COLO829 (cell line): Measurements from ENCODE around the gene CCDC146.
"Not testable (repeated sequence)": the region's sequence is repeated elsewhere in the genome, so short reads cannot be mapped to it uniquely, and the experiment has no call there.

Source experiments
- DNase-seq: peaks from one replicate; pipeline ENCODE4 v3.0.0; 2012; ENCODE audit warnings: low spot score

CCDC146 gene

GRCh38 chr7:77140291-77140690, 17.9 kb downstream of the CCDC146 start:
- DNase-seq: not testable (repeated sequence)

- DNase-seq: not testable (repeated sequence)
These were observed 29.8 kb downstream of the CCDC146 start for GRCh38 chr7:77152232-77152631.

GRCh38 chr7:77154917-77155464, 32.6 kb downstream of the CCDC146 start:
- DNase-seq: not testable (repeated sequence)

DNA sequence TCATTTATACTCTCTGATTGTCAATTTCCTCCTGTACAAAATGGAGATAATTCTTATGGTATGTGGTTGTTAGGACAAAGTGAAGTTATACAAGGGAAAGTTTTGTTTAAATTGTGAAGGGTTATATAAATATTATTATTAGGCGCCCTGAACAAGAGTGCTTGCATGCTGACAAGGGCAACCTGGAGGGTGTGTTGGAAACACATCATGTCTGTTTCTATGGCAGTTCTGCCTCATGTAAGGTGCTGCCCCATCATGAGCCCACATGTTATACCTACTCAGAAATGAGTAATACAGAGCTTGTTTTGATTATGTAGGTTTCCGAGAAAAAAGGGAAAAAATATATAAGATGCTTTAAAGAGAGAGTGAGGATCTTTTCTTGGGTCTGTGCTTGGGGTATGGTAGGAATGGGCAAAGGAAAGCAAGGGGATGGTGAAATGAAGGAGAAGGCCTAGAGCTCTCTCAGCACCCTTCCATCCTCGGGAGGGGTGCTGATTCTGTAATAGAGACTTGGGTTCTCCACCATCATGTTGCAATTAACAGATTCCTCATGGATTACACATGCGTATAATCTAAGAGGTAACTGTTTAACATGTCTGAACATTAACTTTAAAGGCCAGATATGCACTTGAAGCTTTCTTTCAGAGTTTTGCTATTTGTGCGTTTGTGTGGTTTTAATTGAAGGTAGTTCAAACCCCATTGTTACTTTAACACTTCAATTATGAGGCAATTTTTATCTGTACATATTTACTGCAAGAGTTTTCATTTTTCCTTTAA, 33.4 kb downstream of the CCDC146 start:
- not testable (repeated sequence) for DNase-seq

DNA sequence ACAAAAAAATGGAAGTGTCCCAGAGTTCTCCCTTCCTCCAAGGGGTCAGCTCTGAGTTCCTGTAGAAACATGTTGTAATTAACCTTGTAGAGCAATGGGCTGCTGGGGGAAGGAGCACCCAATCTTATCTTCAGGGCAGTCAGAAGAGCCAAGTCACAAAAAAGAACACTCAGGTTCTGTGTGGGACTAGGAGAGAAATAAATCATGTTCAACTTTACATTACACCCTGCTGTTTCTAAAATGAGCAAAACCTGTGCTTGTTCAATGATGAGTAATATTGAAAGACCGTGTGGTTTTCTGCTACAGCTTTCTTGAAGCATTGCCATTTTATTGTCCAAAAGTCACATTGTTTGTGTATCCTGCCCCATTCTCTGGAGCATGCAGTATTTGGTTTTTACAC, 34.6 kb downstream of the CCDC146 start:
- DNase-seq: not testable (repeated sequence)

- DNase-seq: no peak
These were observed 35.0 kb downstream of the CCDC146 start for GRCh38 chr7:77157446-77157845.

DNA sequence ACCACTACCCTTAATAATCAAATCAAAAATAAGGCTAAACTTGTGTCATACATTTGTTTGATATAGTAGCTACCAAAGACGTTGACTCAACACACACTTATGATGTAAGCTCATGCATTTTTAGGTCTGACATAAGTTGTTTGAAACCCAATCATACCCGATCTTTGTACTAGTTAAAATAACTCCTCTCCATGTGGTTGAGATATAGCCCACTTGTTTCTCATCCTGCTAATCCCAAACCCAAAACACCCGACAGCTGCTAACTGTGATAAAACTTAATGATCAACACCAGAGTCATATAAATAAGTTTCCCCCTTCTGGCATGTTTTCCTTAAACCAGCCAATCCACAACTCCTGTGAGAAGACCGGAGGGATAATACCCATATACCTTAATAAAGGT, 48.7 kb downstream of the CCDC146 start:
- not testable (repeated sequence) for DNase-seq

DNA sequence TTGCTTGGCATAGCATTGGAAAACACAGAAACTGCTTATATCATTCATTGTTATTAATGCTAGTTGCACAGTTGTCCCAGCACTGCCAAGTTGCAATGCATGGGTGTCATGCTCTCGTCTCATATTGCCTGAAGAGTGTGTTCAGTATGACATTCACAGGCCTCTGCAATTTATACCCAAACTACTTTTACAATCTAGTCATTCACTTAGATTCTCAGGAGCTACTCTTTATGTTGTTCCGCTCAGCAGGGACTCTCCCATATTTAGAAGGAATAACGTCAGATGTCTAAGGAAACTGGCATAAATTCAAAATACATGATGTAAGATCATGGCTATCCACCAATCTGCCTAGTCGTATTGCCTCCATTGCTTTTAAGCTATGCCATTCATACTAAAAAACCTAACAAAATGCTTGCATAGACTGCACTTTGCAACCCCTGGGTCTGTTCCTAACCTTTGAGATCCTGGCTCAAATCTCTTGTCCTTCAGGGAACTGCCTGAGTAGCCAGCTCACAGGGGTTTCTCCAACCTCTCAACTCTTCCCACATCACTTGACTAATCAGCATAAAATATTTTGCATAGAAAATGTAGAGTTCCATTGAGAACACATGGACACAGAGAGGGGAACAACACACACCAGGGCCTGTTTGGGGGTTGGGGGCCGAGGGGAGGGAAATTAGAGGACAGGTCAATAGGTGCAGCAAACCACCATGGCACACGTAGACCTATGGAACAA, 50.2 kb downstream of the CCDC146 start:
- DNase-seq: not testable (repeated sequence)

GRCh38 chr7:77174418-77174817, 52.0 kb downstream of the CCDC146 start:
- DNase-seq: not testable (repeated sequence)

- not testable (repeated sequence) for DNase-seq
These were observed 52.9 kb downstream of the CCDC146 start for GRCh38 chr7:77175274-77175800.

DNA sequence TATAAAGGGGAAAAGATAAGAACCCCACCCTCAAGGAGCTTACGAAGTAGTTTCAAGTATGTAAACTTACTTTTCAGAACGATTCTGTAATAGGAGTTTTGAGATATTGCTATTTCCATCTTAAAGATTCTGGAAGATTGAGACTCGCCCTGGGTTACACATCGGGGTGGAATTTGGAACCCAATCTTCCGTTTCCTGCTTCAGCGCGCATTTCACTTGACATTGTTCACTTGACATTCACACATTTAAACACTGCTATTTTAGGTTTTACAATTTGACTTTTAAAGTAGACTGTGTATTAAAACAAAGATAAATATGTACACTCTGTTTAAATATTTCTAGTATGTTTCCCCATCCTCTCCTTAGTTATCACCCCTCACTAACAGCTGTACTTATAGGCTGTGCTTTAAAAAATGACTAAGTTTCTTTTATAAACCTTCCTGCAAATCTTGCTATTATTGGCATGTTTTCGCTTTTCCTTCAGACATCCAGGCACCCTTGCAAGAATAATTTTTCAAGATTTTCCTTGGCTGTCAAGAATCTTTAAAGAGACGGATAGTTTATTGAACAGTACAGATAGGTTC, 55.0 kb downstream of the CCDC146 start:
- DNase-seq: not testable (repeated sequence)

DNA sequence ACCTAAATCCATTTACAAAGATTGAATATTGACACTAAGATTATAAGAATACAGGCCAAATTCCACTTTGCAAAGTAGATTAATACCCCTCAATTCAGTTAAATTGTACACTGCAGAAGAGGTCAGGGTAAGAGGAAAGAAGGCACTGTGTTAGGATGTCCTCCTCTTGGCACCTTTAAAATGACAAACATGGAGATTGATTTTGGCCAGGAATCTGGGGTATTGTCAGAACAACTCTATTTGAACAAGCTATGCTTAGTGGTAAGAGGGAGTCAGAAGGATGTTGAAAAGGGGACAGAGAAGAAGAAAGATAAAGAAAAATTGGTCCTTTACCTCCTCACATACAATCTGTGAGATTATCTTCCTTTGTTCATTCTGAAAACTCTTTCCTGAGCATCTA, 55.6 kb downstream of the CCDC146 start:
- DNase-seq: not testable (repeated sequence)

GRCh38 chr7:77181015-77181595, 58.7 kb downstream of the CCDC146 start:
- no peak for DNase-seq

- DNase-seq: no peak
These were observed 59.3 kb downstream of the CCDC146 start for GRCh38 chr7:77181734-77182133.

- DNase-seq: no peak
These were observed 59.8 kb downstream of the CCDC146 start for GRCh38 chr7:77182261-77182660.

DNA sequence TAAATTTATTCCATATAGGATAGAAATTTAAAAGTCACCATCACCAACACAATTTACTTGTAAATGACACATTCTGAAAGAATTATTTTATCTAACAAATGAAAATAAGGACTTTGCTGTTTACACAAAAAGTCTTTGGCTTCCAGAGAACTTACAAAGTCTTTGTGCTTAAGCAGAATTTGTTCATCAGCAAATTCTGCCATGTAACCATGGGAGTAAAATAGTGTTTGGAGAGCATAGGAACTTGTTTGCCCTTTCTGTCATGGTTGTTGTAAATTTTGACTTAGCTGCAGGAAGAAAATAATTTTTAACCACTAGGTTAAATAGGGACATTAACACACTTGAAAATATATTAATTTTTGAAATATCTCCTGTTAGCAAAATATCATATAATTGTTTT, 62.0 kb downstream of the CCDC146 start:
- no peak for DNase-seq

GRCh38 chr7:77184990-77185389, 62.6 kb downstream of the CCDC146 start:
- no peak for DNase-seq

DNA sequence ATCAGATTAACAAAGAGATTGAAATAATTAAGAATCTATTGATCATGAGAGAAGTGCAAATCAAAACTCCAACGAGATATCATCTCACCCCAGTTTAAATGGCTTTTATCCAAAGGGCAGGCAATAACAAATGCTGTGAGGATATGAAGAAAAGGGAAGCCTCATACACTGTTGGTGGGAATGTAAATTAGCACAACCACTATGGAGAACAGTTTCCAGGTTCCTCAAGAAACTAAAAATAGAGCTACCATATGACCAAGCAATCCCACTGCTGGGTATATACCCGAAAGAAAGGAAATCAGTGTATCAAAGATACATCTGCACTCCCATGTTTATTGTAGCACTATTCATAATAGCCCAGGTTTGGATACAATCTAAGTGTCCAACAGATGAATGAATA, 63.5 kb downstream of the CCDC146 start:
- DNase-seq: no peak

GRCh38 chr7:77188731-77189437, 66.5 kb downstream of the CCDC146 start:
- DNase-seq: no peak

DNA sequence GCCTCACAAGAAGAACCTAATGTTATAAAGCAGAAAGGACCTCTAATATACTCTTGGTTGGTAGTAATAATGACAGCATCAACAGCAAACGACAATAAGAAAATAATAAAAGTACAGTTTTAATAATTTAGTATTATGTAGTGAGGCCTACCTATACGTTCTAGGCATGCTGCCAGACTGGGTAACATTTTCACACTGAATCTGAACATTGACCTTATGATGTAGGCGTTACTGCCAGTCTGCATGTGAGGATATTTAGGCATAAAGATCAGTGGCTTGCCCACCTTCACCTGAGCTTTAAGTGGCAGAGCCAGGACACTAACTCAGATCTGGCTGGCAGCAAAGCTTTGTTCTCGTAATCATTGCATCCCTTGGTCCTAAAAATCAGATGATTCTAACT, 74.7 kb downstream of the CCDC146 start:
- DNase-seq: no peak
